K562 (cell line): ENCODE data around the gene CERS1. TPM values are rescaled to one million over a fixed set of nuclear protein-coding genes. Genes with fewer than 3 reads are reported as not detected.

Source experiments
- BCOR ChIP-seq: fragments of 450-650 bp; IDR thresholded peaks from 2 replicates; pipeline ENCODE4 v1.6.1; 2016
- BRD4 ChIP-seq: fragments of 200-600 bp; sonication (generic); IDR thresholded peaks from 2 replicates; pipeline ENCODE4 v1.6.1; 2017; ENCODE audit warnings: inconsistent platforms
- CC2D1A ChIP-seq: fragments of 450-650 bp; IDR thresholded peaks from 2 replicates; pipeline ENCODE4 v1.6.1; 2017; ENCODE audit warnings: mild to moderate bottlenecking
- HDAC2 ChIP-seq: fragments of 450-650 bp; IDR thresholded peaks from 2 replicates; pipeline ENCODE4 v1.6.1; 2016; ENCODE audit warnings: mild to moderate bottlenecking
- HIVEP1 ChIP-seq: fragments of 250-450 bp; sonication (Bioruptor Pico); IDR thresholded peaks from 2 replicates; pipeline ENCODE4 v1.4.0; 2020; ENCODE audit warnings: mild to moderate bottlenecking
- HLTF ChIP-seq: fragments of 450-650 bp; IDR thresholded peaks from 2 replicates; pipeline ENCODE4 v1.6.1; 2016
- KAT7 ChIP-seq: sonication (generic); formaldehyde crosslinking; IDR thresholded peaks from 2 replicates; pipeline ENCODE4 v1.8.0; 2022; ENCODE audit warnings: missing genetic modification reagents, mild to moderate bottlenecking, borderline replicate concordance
- PKNOX1 ChIP-seq: fragments of 450-650 bp; IDR thresholded peaks from 2 replicates; pipeline ENCODE4 v1.6.1; 2016
- SAP30 ChIP-seq: fragments of 200-600 bp; sonication (generic); IDR thresholded peaks from 2 replicates; pipeline ENCODE4 v1.6.1; 2012; ENCODE audit warnings: borderline replicate concordance, low read depth, mild to moderate bottlenecking, moderate library complexity, low read length, control low read depth, inconsistent platforms; ENCODE audit not compliant: insufficient read depth, poor library complexity, severe bottlenecking
- USF1 ChIP-seq: sonication (generic); formaldehyde crosslinking; IDR thresholded peaks from 2 replicates; pipeline ENCODE4 v1.9.0; 2022; ENCODE audit warnings: mild to moderate bottlenecking, missing genetic modification reagents
- ZBTB33 ChIP-seq: sonication (generic); formaldehyde crosslinking; IDR thresholded peaks from 2 replicates; pipeline ENCODE4 v1.8.1; 2023; ENCODE audit warnings: mild to moderate bottlenecking, missing genetic modification reagents
- polyA plus RNA-seq, 8 experiments: library from polyadenylated mRNA; depleted of rRNA in 4 of 8; stranded (reverse) in 5 of 8; unstranded in 3 of 8; fragments of >200 nt; fragmentation: Nextera tagmentation in 2 of 8; fragmentation: Illumina TruSeq in 1 of 8; extraction: Ambion mirVana in 2 of 8; extraction: Trizol in 1 of 8; gene quantifications; 2 replicates each; pipeline versions ENCODE4 v1.2.1 to v1.2.3, GENCODE V29; 2011 to 2014; ENCODE audit warnings: inconsistent platforms in 1 of 8, missing spikeins in 1 of 8
- total RNA-seq, 7 experiments: library from RNA; depleted of rRNA in 6 of 7; stranded (reverse); fragments of >200 nt in 6 of 7; fragmentation: Illumina TruSeq in 2 of 7; extraction: Trizol in 2 of 7; gene quantifications; 2 replicates each; pipeline versions ENCODE4 v1.2.1 to v1.2.3, GENCODE V29; 2011 to 2021; ENCODE audit warnings: low replicate concordance in 1 of 7
- TF ChIP-seq, protein P1 (sequence below), 2 experiments: fragments of 450-650 bp in 1 of 2; IDR thresholded peaks; 2 replicates each; pipeline ENCODE4 v1.6.1; 2011 to 2017; ENCODE audit warnings: low read depth in 2 of 2, antibody characterized with exemption in 1 of 2, borderline replicate concordance in 1 of 2, low read length in 1 of 2, mild to moderate bottlenecking in 1 of 2, mixed read lengths in 1 of 2; ENCODE audit not compliant: control insufficient read depth in 1 of 2
- TF ChIP-seq, protein P2 (sequence below): fragments of 450-650 bp; formaldehyde crosslinking; IDR thresholded peaks from 2 replicates; pipeline ENCODE4 v1.4.0; 2020; ENCODE audit warnings: mild to moderate bottlenecking

The CERS1 gene
- total and polyA plus RNA-seq, 9 of the 15 experiments (the other 6 are each of a cell fraction or from before 2014, with no cell fraction given) = 0.33 to 1.5 (median 0.86) TPM; not detected in 2

DNA sequence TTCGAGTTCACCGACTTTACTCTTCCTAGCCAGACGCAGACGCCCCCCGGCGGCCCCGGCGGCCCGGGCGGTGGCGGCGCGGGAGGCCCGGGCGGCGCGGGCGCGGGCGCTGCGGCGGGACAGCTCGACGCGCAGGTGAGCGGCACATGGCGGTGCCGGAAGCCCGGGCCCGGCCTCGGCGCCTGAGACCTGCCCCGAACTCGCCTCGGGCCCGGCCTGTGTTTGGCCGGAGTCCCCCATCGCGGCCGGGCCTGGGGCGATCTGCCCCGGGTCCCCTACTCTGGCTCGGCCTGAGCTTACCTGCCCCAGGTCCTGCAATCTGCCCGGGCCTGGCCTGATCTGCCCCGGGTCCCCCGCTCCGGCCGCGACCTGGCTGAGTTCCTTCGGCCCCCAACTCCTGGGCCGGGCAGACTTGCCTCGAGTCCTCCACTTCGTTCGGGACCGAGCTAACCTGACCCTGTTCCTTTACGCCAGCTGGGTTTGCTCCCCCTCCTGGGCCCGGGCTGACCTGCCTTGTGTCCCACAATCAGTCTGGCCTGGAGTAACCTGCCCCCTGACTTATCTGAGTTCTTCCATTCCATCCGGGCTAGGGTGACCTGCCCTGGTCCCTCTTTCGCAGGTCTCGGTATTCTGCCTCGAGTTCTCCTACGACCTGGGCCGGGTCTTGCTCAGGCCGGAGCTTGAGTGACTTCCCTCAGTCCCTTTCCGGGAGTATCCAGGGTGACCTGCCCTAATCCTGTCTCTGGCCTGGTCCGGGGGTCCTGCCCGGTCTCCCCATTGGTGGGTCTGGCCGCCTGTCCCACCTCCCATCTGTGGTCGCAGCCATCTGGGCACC is 63.4 kb downstream of the CERS1 start (continued):
- TF ChIP-seq, protein P1, sequence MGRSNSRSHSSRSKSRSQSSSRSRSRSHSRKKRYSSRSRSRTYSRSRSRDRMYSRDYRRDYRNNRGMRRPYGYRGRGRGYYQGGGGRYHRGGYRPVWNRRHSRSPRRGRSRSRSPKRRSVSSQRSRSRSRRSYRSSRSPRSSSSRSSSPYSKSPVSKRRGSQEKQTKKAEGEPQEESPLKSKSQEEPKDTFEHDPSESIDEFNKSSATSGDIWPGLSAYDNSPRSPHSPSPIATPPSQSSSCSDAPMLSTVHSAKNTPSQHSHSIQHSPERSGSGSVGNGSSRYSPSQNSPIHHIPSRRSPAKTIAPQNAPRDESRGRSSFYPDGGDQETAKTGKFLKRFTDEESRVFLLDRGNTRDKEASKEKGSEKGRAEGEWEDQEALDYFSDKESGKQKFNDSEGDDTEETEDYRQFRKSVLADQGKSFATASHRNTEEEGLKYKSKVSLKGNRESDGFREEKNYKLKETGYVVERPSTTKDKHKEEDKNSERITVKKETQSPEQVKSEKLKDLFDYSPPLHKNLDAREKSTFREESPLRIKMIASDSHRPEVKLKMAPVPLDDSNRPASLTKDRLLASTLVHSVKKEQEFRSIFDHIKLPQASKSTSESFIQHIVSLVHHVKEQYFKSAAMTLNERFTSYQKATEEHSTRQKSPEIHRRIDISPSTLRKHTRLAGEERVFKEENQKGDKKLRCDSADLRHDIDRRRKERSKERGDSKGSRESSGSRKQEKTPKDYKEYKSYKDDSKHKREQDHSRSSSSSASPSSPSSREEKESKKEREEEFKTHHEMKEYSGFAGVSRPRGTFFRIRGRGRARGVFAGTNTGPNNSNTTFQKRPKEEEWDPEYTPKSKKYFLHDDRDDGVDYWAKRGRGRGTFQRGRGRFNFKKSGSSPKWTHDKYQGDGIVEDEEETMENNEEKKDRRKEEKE (IDR thresholded peaks at IDR 0.05; ENCODE audit: borderline replicate concordance in 1 of 2, control insufficient read depth in 1 of 2, low read depth in 2 of 2, low read length in 1 of 2) = no peak
- TF ChIP-seq CC2D1A = no peak
- 0 out of 2 replicates have a peak, but pooled peaks have one; percentile 92 for TF ChIP-seq KAT7
- no peak for TF ChIP-seq HIVEP1 (CRISPR knock-in tag)
- no peak for TF ChIP-seq HLTF
- peak; percentile 19; the same call in 1 of the 2 replicates for TF ChIP-seq PKNOX1
- TF ChIP-seq ZBTB33 = no peak
- 0 out of 2 replicates have a peak, but pooled peaks have one; percentile 33 for TF ChIP-seq BCOR
- 0 out of 2 replicates have a peak, but pooled peaks have one; percentile 11 for TF ChIP-seq USF1
- TF ChIP-seq BRD4 = 0 out of 2 replicates have a peak, but pooled peaks have one; percentile 11
- 0 out of 2 replicates have a peak, but pooled peaks have one; percentile 31 for TF ChIP-seq HDAC2
- TF ChIP-seq, protein P2, sequence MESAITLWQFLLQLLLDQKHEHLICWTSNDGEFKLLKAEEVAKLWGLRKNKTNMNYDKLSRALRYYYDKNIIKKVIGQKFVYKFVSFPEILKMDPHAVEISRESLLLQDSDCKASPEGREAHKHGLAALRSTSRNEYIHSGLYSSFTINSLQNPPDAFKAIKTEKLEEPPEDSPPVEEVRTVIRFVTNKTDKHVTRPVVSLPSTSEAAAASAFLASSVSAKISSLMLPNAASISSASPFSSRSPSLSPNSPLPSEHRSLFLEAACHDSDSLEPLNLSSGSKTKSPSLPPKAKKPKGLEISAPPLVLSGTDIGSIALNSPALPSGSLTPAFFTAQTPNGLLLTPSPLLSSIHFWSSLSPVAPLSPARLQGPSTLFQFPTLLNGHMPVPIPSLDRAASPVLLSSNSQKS (CRISPR knock-in tag) = no peak
- TF ChIP-seq SAP30 = peak; percentile 17
